ENCODE results near the gene MED13L. TPM values are rescaled to one million over a fixed set of nuclear protein-coding genes. Genes with fewer than 3 reads are reported as not detected.

Gene MED13L
- total and polyA plus RNA-seq, 2 of the 4 experiments (the other 2 are of a cell fraction): 17.9 to 49.1 TPM

DNA sequence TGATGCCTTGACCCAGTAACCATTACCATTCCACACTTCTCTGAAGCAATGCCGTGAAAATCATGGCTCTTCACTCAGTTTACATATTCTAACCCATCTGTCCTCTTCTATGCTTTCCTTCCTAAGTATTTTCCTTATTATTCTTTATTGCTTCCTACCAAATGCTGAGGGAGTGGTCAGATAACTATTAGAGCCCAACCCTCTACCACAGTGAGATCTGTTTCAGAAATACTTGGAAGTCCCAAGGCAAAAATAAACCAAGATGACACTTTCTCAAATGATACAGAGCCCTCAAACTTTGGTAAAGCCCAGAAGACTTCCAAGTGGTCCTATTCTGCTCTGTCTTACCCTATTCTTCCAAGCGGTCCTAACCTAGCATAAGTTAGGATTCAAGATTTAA, 68.0 kb downstream of the MED13L start:
- H3K4me2 ChIP-seq (ENCODE audit: low read depth, low read length): no peak overlapping the region
- 100% methylated on average over 1 of the region's 2 CpGs; no CpG with 5 or more reads in 1 of the 2 experiments for WGBS, 2 experiments (ENCODE audit: extremely low coverage in 2 of 2, insufficient read length in 1 of 2)

More for the DNA sequence above, 68.0 kb downstream of the MED13L start:
- Histone ChIP-seq H3K27ac (ENCODE audit: insufficient read depth, low read length) (no peak overlapping the region), H3K9ac (ENCODE audit: low read depth, low read length) (no peak overlapping the region), H3K36me3 (ENCODE audit: control insufficient read depth, insufficient read depth, low read length) (no peaks in the 10 kb centered on the region; the same call in 1 of the 2 replicates), H3K9me3 (ENCODE audit: control insufficient read depth, insufficient read depth, low read length) (no peaks in the 10 kb centered on the region), H3K27me3 (ENCODE audit: control insufficient read depth, insufficient read depth, low read length) (no peaks in the 10 kb centered on the region), H3K79me1 (ENCODE audit: low read depth in 1 of 2, low read length in 2 of 2) (peaks cover 29 to 69% of the 10 kb centered on the region in 2 experiments), H2BK15ac (ENCODE audit: low read depth, low read length) (no peak overlapping the region), H2AFZ (replicated peaks; ENCODE audit: low read length, poor library complexity) (no peak overlapping the region), H4K8ac (ENCODE audit: low read depth in 2 of 2, low read length in 2 of 2) (no peak overlapping the region), H2BK5ac (ENCODE audit: low read depth, low read length, poor library complexity, severe bottlenecking) (no peak overlapping the region), H2BK120ac (ENCODE audit: low read depth, low read length) (no peak overlapping the region), H2AK5ac (ENCODE audit: low read depth, low read length) (no peak overlapping the region), H4K5ac (ENCODE audit: low read depth, low read length) (no peak overlapping the region), H3K18ac (ENCODE audit: low read depth, low read length) (no peak overlapping the region), H3K9me1 (ENCODE audit: insufficient read depth, low read length) (peaks cover 8% of the 10 kb centered on the region), H3K4ac (ENCODE audit: low read depth, low read length) (no peak overlapping the region), H3K4me1 (ENCODE audit: control insufficient read depth, insufficient read depth, low read length) (peaks cover 4% of the 10 kb centered on the region; the same call in 1 of the 2 replicates), H3K56ac (ENCODE audit: extremely low read depth, insufficient read depth, low read length) (no peak overlapping the region), H3K14ac (replicated peaks; ENCODE audit: low read depth, low read length) (no peak overlapping the region), H2AK9ac (replicated peaks; ENCODE audit: low read depth, low read length, poor library complexity) (no peak overlapping the region), H3K4me3 (ENCODE audit: insufficient read depth, low read depth, low read length) (no peak overlapping the region), H2BK20ac (ENCODE audit: low read depth, low read length) (no peak overlapping the region), H3K23ac (ENCODE audit: low read depth, low read length) (no peak overlapping the region), H4K91ac (ENCODE audit: insufficient read depth, low read depth, low read length) (no peak overlapping the region), H4K20me1 (ENCODE audit: insufficient read depth, low read length) (peaks cover 83% of the 10 kb centered on the region)
- ChIA-PET POLR2A (ENCODE audit: unreplicated experiment) (no interaction called here), CTCF (no interaction called here)
- no peak for DNase-seq
- TF ChIP-seq, protein P1, sequence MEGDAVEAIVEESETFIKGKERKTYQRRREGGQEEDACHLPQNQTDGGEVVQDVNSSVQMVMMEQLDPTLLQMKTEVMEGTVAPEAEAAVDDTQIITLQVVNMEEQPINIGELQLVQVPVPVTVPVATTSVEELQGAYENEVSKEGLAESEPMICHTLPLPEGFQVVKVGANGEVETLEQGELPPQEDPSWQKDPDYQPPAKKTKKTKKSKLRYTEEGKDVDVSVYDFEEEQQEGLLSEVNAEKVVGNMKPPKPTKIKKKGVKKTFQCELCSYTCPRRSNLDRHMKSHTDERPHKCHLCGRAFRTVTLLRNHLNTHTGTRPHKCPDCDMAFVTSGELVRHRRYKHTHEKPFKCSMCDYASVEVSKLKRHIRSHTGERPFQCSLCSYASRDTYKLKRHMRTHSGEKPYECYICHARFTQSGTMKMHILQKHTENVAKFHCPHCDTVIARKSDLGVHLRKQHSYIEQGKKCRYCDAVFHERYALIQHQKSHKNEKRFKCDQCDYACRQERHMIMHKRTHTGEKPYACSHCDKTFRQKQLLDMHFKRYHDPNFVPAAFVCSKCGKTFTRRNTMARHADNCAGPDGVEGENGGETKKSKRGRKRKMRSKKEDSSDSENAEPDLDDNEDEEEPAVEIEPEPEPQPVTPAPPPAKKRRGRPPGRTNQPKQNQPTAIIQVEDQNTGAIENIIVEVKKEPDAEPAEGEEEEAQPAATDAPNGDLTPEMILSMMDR (conservative IDR thresholded peaks at IDR 0.05; ENCODE audit: low read depth, low read length): no peak
- dilution Hi-C loops (cut with HindIII; ENCODE audit: low sequenced_read_pairs, unreplicated experiment) (no loop called here), intact Hi-C loops (cut with micrococcal nuclease) (no loop called here), in situ Hi-C loops (cut with MboI; ENCODE audit: low sequenced_read_pairs) (no loop called here)
- no peak; the same call in 1 of the 2 replicates for ATAC-seq (ENCODE audit: low read depth)
- no TSS peak for BruUV-seq (replicated peaks)
